Measurements from ENCODE around the gene OR11L1.

The OR11L1 gene

GRCh38 chr1:247841796-247842195, at the start of gene OR11L1:
Gene OR11L1, minus strand, starts transcription at chr1:247841896. Its CDS starts 0 bp downstream, at chr1:247841896.
- no peak for DNase-seq

GRCh38 chr1:247884797-247885413, 43.2 kb upstream of the OR11L1 start:
- no peak for DNase-seq

- no peak for DNase-seq
Observed at GRCh38 chr1:247883346-247883745, 41.6 kb upstream of the OR11L1 start.

- DNase-seq = no peak
Observed at GRCh38 chr1:247865416-247865815, 23.7 kb upstream of the OR11L1 start.

- DNase-seq = no peak
Observed at GRCh38 chr1:247864644-247865043, 22.9 kb upstream of the OR11L1 start.

- DNase-seq = no peak
Observed at GRCh38 chr1:247862756-247863155, 21.1 kb upstream of the OR11L1 start.

GRCh38 chr1:247857985-247858619, 16.4 kb upstream of the OR11L1 start:
- no peak for DNase-seq

- peak; percentile 28 for DNase-seq
Observed at GRCh38 chr1:247857069-247857984, 15.6 kb upstream of the OR11L1 start, which contains the start of gene TRIM58. Gene TRIM58, plus strand, starts transcription at chr1:247857187. Its CDS starts 60 bp downstream, at chr1:247857247.

- no peak for DNase-seq
Observed at GRCh38 chr1:247855911-247856310, 14.2 kb upstream of the OR11L1 start.

- DNase-seq = no peak
Observed at GRCh38 chr1:247854899-247855545, 13.3 kb upstream of the OR11L1 start.

- DNase-seq = no peak
Observed at GRCh38 chr1:247849616-247850015, 7.9 kb upstream of the OR11L1 start.

- DNase-seq = no peak
Observed at GRCh38 chr1:247848346-247848745, 6.7 kb upstream of the OR11L1 start.

GRCh38 chr1:247845693-247846017, 4.0 kb upstream of the OR11L1 start:
- no peak for DNase-seq

- DNase-seq = no peak
Observed at GRCh38 chr1:247845011-247845692, 3.5 kb upstream of the OR11L1 start.

- no peak for DNase-seq
Observed at GRCh38 chr1:247843411-247843810, 1.7 kb upstream of the OR11L1 start.

- no peak for DNase-seq
Observed at GRCh38 chr1:247840818-247841217, 878 bp downstream of the OR11L1 start.

GRCh38 chr1:247833601-247834000, 8.1 kb downstream of the OR11L1 start:
- DNase-seq = no peak

- DNase-seq = no peak
Observed at GRCh38 chr1:247829656-247830055, 12.0 kb downstream of the OR11L1 start.

- DNase-seq = no peak
Observed at GRCh38 chr1:247825362-247825761, 16.3 kb downstream of the OR11L1 start.

- DNase-seq = no peak
Observed at GRCh38 chr1:247824023-247824422, 17.7 kb downstream of the OR11L1 start, which contains the start of gene OR14A16. Gene OR14A16, minus strand, starts transcription at chr1:247824119. Its CDS starts 8,390 bp downstream, at chr1:247815729.

GRCh38 chr1:247822060-247822459, 19.6 kb downstream of the OR11L1 start:
- no peak for DNase-seq

- DNase-seq = no peak
Observed at GRCh38 chr1:247812637-247813036, 29.1 kb downstream of the OR11L1 start.

- DNase-seq = no peak
Observed at GRCh38 chr1:247797518-247797917, 44.2 kb downstream of the OR11L1 start.
